SK-N-SH (cell line): Measurements from ENCODE around the gene MYO1E. TPM values are rescaled to one million over a fixed set of nuclear protein-coding genes. Genes with fewer than 3 reads are reported as not detected.

Experiments
- CTCF ChIA-PET: fragments of 300-600, 350-600 bp; formaldehyde crosslinking; extraction: SDS; loops from one replicate; lab custom pipeline; 2021; lab: Yijun Ruan, JAX
- POLR2A ChIA-PET: fragments of 350-600 bp; sonication (Branson Sonifier 250); formaldehyde crosslinking; extraction: SDS; loops from one replicate; lab custom pipeline; 2020; ENCODE audit warnings: antibody characterized with exemption, inconsistent platforms; lab: Yijun Ruan, JAX
- DNase-seq: peaks from one replicate; pipeline ENCODE4 v3.0.0; 2012
- H2AFZ ChIP-seq: fragments of 200-600 bp; sonication (generic); 2 replicates; pipeline ENCODE4 v1.8.1; 2016; ENCODE audit warnings: antibody characterized with exemption, mild to moderate bottlenecking, low read depth
- H3F3A ChIP-seq: fragments of 200-600 bp; sonication (generic); replicated peaks from 2 replicates; pipeline ENCODE3; 2016; ENCODE audit warnings: antibody characterized with exemption, mild to moderate bottlenecking; ENCODE audit not compliant: insufficient read depth
- H3K27ac ChIP-seq, 2 experiments: fragments of 200-500 bp in 1 of 2; fragments of 200-600 bp in 1 of 2; sonication (Bioruptor generic) in 1 of 2; sonication (generic), shearing (Covaris generic) in 1 of 2; 2 replicates each; pipeline versions ENCODE4 v1.5.1 to v1.6.1; 2014 to 2016; ENCODE audit warnings: low read depth in 2 of 2, inconsistent platforms in 1 of 2, low read length in 1 of 2, mild to moderate bottlenecking in 1 of 2, mixed read lengths in 1 of 2
- H3K27me3 ChIP-seq: fragments of 200-600 bp; sonication (generic), shearing (Covaris generic); 2 replicates; pipeline ENCODE4 v1.6.1; 2016; ENCODE audit warnings: mixed run types; ENCODE audit not compliant: insufficient read depth
- H3K36me3 ChIP-seq, 2 experiments: fragments of 200-500 bp in 1 of 2; fragments of 200-600 bp in 1 of 2; sonication (Bioruptor generic) in 1 of 2; sonication (generic) in 1 of 2; replicated peaks in 1 of 2; 2 replicates each; pipeline versions ENCODE3 to v1.5.1; 2014 to 2016; ENCODE audit warnings: low read length in 1 of 2, mild to moderate bottlenecking in 1 of 2; ENCODE audit not compliant: insufficient read depth in 2 of 2, control insufficient read depth in 1 of 2
- H3K4me1 ChIP-seq, 2 experiments: fragments of 200-500 bp in 1 of 2; fragments of 200-600 bp in 1 of 2; sonication (Bioruptor generic) in 1 of 2; sonication (generic), shearing (Covaris generic) in 1 of 2; 2 replicates each; pipeline versions ENCODE4 v1.5.1 to v1.6.1; 2014 to 2016; ENCODE audit warnings: low read depth in 1 of 2, low read length in 1 of 2, mixed run types in 1 of 2; ENCODE audit not compliant: insufficient read depth in 2 of 2, control insufficient read depth in 1 of 2
- H3K4me2 ChIP-seq: fragments of 200-600 bp; sonication (generic), shearing (Covaris generic); 2 replicates; pipeline ENCODE4 v1.6.1; 2017; ENCODE audit warnings: mixed run types
- H3K4me3 ChIP-seq, 2 experiments: fragments of 200-500 bp in 1 of 2; fragments of 200-600 bp in 1 of 2; sonication (Bioruptor generic) in 1 of 2; sonication (generic), shearing (Covaris generic) in 1 of 2; 2 replicates each; pipeline versions ENCODE4 v1.5.1 to v1.8.1; 2014 to 2016; ENCODE audit warnings: low read depth in 2 of 2, inconsistent platforms in 1 of 2, low read length in 1 of 2, mild to moderate bottlenecking in 1 of 2, mixed read lengths in 1 of 2, moderate library complexity in 1 of 2
- H3K79me2 ChIP-seq: fragments of 200-600 bp; sonication (generic); 2 replicates; pipeline ENCODE4 v1.8.1; 2017; ENCODE audit warnings: mild to moderate bottlenecking; ENCODE audit not compliant: insufficient read depth
- H3K9ac ChIP-seq: fragments of 200-600 bp; sonication (generic); 2 replicates; pipeline ENCODE4 v1.6.1; 2017; ENCODE audit warnings: mixed run types
- H3K9me2 ChIP-seq: fragments of 200-600 bp; sonication (generic); 2 replicates; pipeline ENCODE4 v1.6.1; 2017; ENCODE audit warnings: mixed run types
- H3K9me3 ChIP-seq: fragments of 200-600 bp; sonication (generic); 2 replicates; pipeline ENCODE4 v1.6.1; 2017; ENCODE audit warnings: mixed run types, mild to moderate bottlenecking, moderate library complexity
- H4K20me1 ChIP-seq: fragments of 200-600 bp; sonication (generic); 2 replicates; pipeline ENCODE4 v1.6.1; 2017; ENCODE audit warnings: mild to moderate bottlenecking, mixed run types; ENCODE audit not compliant: insufficient read depth
- CHD2 ChIP-seq: fragments of 150-350 bp; IDR thresholded peaks from 2 replicates; pipeline ENCODE4 v1.6.1; 2018; ENCODE audit warnings: low read length; ENCODE audit not compliant: partially characterized antibody
- JUND ChIP-seq: IDR thresholded peaks from 2 replicates; pipeline ENCODE4 v1.4.0; 2012
- NRF1 ChIP-seq: IDR thresholded peaks from 2 replicates; pipeline ENCODE4 v1.6.1; 2012; ENCODE audit warnings: low read depth, mild to moderate bottlenecking, low read length
- POLR2AphosphoS5 ChIP-seq: IDR thresholded peaks from 2 replicates; pipeline ENCODE4 v1.6.1; 2012; ENCODE audit warnings: low read depth, low read length
- RAD21 ChIP-seq: IDR thresholded peaks from 2 replicates; pipeline ENCODE4 v1.6.1; 2012; ENCODE audit warnings: mild to moderate bottlenecking, low read length
- RFX5 ChIP-seq: IDR thresholded peaks from 2 replicates; pipeline ENCODE4 v1.6.1; 2012; ENCODE audit warnings: mild to moderate bottlenecking, improper control_type of control experiment, low read length
- SIN3A ChIP-seq: IDR thresholded peaks from 2 replicates; pipeline ENCODE4 v1.6.1; 2012; ENCODE audit warnings: low read depth, mild to moderate bottlenecking, low read length, moderate library complexity, borderline replicate concordance
- SMC3 ChIP-seq: IDR thresholded peaks from 2 replicates; pipeline ENCODE4 v1.6.1; 2012; ENCODE audit warnings: low read depth, low read length, improper control_type of control experiment
- TAF1 ChIP-seq: IDR thresholded peaks from 2 replicates; pipeline ENCODE4 v1.6.1; 2012; ENCODE audit warnings: low read depth, mild to moderate bottlenecking, low read length, moderate library complexity, borderline replicate concordance
- TCF12 ChIP-seq: IDR thresholded peaks from 2 replicates; pipeline ENCODE4 v1.4.0; 2012
- YY1 ChIP-seq: IDR thresholded peaks from 2 replicates; pipeline ENCODE4 v1.4.0; 2012; ENCODE audit warnings: low read depth, mild to moderate bottlenecking
- polyA plus RNA-seq, 3 experiments: library from polyadenylated mRNA; depleted of rRNA; stranded (reverse); fragments of >200 nt; gene quantifications; 2 replicates each; pipeline ENCODE4 v1.2.3, GENCODE V29; 2012
- TF ChIP-seq, protein P1 (sequence below): fragments of 150-350 bp; IDR thresholded peaks from 2 replicates; pipeline ENCODE4 v1.6.1; 2017; ENCODE audit warnings: antibody characterized with exemption, low read length, low read depth, borderline replicate concordance
- TF ChIP-seq, protein P2 (sequence below): IDR thresholded peaks from 2 replicates; pipeline ENCODE4 v1.6.1; 2012; ENCODE audit warnings: mild to moderate bottlenecking, low read depth, low read length, moderate library complexity
- TF ChIP-seq, protein P3 (sequence below): fragments of 200-600 bp; sonication (generic); IDR thresholded peaks from 2 replicates; pipeline ENCODE4 v1.6.1; 2017; ENCODE audit warnings: antibody characterized with exemption, mild to moderate bottlenecking, moderate library complexity
- TF ChIP-seq, protein P4 (sequence below): IDR thresholded peaks from 2 replicates; pipeline ENCODE4; 2012

The MYO1E gene
- polyA plus RNA-seq, 1 of the 3 experiments (the other 2 are of a cell fraction): 9.7 TPM

DNA sequence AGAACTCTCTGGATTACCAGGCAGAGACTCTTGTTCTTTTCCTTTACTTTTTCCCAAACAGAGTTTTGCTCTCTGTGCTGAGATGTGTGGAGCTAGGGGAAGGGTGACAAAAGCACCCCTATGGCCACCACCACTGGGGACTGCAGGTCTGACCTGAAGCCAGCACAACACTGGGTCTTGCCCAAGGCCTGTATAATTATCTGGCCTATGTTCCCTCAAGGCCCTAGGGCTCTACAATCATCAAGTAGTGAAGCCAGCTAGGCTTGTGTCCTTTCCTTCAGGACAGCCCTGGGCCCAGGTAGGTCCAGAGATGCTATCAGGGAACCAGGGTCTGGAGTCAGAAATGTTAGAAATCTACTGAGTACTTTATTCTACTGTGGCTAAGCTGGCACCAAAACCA is 28.4 kb downstream of the MYO1E start:
- peaks cover 1% of the 10 kb centered on the region for H3F3A ChIP-seq

More for the DNA sequence above, 28.4 kb downstream of the MYO1E start:
- peaks cover 41% of the 10 kb centered on the region for H3K79me2 ChIP-seq
- peaks cover 0 to 12% of the 10 kb centered on the region in 2 experiments for H3K36me3 ChIP-seq
- no peaks in the 10 kb centered on the region for H3K9me2 ChIP-seq
- H3K27ac ChIP-seq: no peak overlapping the region
- CTCF ChIA-PET: no interaction called here
- POLR2A ChIA-PET: no interaction called here
- no peak overlapping the region for H2AFZ ChIP-seq
- no peak overlapping the region for H3K9ac ChIP-seq
- H3K4me1 ChIP-seq: peaks cover 0 to 1% of the 10 kb centered on the region in 2 experiments; a peak in 1 of 4 replicates
- no peaks in the 10 kb centered on the region for H3K27me3 ChIP-seq
- H4K20me1 ChIP-seq: no peaks in the 10 kb centered on the region
- H3K4me2 ChIP-seq: no peak overlapping the region
- no peak for DNase-seq
- H3K9me3 ChIP-seq: 0 out of 2 replicates have a peak, but pooled peaks cover 4% of the 10 kb centered on the region
- no peak overlapping the region for H3K4me3 ChIP-seq
- TF ChIP-seq, protein P1, sequence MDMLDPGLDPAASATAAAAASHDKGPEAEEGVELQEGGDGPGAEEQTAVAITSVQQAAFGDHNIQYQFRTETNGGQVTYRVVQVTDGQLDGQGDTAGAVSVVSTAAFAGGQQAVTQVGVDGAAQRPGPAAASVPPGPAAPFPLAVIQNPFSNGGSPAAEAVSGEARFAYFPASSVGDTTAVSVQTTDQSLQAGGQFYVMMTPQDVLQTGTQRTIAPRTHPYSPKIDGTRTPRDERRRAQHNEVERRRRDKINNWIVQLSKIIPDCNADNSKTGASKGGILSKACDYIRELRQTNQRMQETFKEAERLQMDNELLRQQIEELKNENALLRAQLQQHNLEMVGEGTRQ: no peak
- TF ChIP-seq CHD2: no peak
- TF ChIP-seq, protein P2, sequence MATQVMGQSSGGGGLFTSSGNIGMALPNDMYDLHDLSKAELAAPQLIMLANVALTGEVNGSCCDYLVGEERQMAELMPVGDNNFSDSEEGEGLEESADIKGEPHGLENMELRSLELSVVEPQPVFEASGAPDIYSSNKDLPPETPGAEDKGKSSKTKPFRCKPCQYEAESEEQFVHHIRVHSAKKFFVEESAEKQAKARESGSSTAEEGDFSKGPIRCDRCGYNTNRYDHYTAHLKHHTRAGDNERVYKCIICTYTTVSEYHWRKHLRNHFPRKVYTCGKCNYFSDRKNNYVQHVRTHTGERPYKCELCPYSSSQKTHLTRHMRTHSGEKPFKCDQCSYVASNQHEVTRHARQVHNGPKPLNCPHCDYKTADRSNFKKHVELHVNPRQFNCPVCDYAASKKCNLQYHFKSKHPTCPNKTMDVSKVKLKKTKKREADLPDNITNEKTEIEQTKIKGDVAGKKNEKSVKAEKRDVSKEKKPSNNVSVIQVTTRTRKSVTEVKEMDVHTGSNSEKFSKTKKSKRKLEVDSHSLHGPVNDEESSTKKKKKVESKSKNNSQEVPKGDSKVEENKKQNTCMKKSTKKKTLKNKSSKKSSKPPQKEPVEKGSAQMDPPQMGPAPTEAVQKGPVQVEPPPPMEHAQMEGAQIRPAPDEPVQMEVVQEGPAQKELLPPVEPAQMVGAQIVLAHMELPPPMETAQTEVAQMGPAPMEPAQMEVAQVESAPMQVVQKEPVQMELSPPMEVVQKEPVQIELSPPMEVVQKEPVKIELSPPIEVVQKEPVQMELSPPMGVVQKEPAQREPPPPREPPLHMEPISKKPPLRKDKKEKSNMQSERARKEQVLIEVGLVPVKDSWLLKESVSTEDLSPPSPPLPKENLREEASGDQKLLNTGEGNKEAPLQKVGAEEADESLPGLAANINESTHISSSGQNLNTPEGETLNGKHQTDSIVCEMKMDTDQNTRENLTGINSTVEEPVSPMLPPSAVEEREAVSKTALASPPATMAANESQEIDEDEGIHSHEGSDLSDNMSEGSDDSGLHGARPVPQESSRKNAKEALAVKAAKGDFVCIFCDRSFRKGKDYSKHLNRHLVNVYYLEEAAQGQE: no peak
- no peak for TF ChIP-seq SIN3A
- no peak for TF ChIP-seq TCF12
- TF ChIP-seq, protein P3, sequence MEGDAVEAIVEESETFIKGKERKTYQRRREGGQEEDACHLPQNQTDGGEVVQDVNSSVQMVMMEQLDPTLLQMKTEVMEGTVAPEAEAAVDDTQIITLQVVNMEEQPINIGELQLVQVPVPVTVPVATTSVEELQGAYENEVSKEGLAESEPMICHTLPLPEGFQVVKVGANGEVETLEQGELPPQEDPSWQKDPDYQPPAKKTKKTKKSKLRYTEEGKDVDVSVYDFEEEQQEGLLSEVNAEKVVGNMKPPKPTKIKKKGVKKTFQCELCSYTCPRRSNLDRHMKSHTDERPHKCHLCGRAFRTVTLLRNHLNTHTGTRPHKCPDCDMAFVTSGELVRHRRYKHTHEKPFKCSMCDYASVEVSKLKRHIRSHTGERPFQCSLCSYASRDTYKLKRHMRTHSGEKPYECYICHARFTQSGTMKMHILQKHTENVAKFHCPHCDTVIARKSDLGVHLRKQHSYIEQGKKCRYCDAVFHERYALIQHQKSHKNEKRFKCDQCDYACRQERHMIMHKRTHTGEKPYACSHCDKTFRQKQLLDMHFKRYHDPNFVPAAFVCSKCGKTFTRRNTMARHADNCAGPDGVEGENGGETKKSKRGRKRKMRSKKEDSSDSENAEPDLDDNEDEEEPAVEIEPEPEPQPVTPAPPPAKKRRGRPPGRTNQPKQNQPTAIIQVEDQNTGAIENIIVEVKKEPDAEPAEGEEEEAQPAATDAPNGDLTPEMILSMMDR: no peak
- no peak for TF ChIP-seq SMC3
- no peak for TF ChIP-seq RAD21
- no peak for TF ChIP-seq JUND
- no peak for TF ChIP-seq TAF1
- no peak for TF ChIP-seq YY1
- no peak for TF ChIP-seq NRF1
- no peak for TF ChIP-seq POLR2AphosphoS5
- TF ChIP-seq RFX5: no peak
- TF ChIP-seq, protein P4, sequence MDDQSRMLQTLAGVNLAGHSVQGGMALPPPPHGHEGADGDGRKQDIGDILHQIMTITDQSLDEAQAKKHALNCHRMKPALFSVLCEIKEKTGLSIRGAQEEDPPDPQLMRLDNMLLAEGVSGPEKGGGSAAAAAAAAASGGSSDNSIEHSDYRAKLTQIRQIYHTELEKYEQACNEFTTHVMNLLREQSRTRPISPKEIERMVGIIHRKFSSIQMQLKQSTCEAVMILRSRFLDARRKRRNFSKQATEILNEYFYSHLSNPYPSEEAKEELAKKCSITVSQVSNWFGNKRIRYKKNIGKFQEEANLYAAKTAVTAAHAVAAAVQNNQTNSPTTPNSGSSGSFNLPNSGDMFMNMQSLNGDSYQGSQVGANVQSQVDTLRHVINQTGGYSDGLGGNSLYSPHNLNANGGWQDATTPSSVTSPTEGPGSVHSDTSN: no peak
